BJ (cell line): ENCODE results near the gene GALNT17. TPM values are rescaled to one million over a fixed set of nuclear protein-coding genes. Genes with fewer than 3 reads are reported as not detected.

Experiments used
- CTCF ChIA-PET: fragments of 350-600 bp; formaldehyde crosslinking; extraction: SDS; loops from one replicate; lab custom pipeline; 2021; ENCODE audit warnings: antibody characterized with exemption, inconsistent platforms; lab: Yijun Ruan, JAX
- POLR2A ChIA-PET: fragments of 300-600 bp; sonication (Branson Sonifier 250); formaldehyde crosslinking; extraction: SDS; loops from one replicate; lab custom pipeline; 2021; ENCODE audit warnings: antibody characterized with exemption; lab: Charles Lee
- DNase-seq: peaks from one replicate; pipeline ENCODE4 v3.0.0-alpha.2; 2011; ENCODE audit warnings: low read depth
- H3K27me3 ChIP-seq: 2 replicates; pipeline ENCODE4 v1.6.0; 2011; ENCODE audit warnings: low read length; ENCODE audit not compliant: control insufficient read depth, insufficient read depth
- H3K36me3 ChIP-seq: 2 replicates; pipeline ENCODE4 v1.5.1; 2011; ENCODE audit warnings: low read length; ENCODE audit not compliant: control insufficient read depth, insufficient read depth
- H3K4me3 ChIP-seq: 2 replicates; pipeline ENCODE4 v1.5.1; 2011; ENCODE audit warnings: low read depth, mild to moderate bottlenecking, control low read depth, low read length
- polyA plus RNA-seq: library from polyadenylated mRNA; depleted of rRNA; stranded (reverse); fragments of >200 nt; gene quantifications from 2 replicates; pipeline ENCODE4 v1.2.3, GENCODE V29; 2011
- TF ChIP-seq, protein P1 (sequence below): IDR thresholded peaks from 2 replicates; pipeline ENCODE4 v1.5.1; 2011; ENCODE audit warnings: low read depth, mild to moderate bottlenecking, control low read depth, inconsistent platforms, low read length, moderate library complexity; ENCODE audit not compliant: insufficient read depth

Gene GALNT17
- polyA plus RNA-seq, 1 experiment, result not detected

- no peaks in the 10 kb centered on the region for H3K36me3 ChIP-seq
- ChIA-PET POLR2A (no interaction called here), CTCF (no interaction called here)
- no peaks in the 10 kb centered on the region for H3K27me3 ChIP-seq
- DNase-seq, result no peak
- TF ChIP-seq, protein P1, sequence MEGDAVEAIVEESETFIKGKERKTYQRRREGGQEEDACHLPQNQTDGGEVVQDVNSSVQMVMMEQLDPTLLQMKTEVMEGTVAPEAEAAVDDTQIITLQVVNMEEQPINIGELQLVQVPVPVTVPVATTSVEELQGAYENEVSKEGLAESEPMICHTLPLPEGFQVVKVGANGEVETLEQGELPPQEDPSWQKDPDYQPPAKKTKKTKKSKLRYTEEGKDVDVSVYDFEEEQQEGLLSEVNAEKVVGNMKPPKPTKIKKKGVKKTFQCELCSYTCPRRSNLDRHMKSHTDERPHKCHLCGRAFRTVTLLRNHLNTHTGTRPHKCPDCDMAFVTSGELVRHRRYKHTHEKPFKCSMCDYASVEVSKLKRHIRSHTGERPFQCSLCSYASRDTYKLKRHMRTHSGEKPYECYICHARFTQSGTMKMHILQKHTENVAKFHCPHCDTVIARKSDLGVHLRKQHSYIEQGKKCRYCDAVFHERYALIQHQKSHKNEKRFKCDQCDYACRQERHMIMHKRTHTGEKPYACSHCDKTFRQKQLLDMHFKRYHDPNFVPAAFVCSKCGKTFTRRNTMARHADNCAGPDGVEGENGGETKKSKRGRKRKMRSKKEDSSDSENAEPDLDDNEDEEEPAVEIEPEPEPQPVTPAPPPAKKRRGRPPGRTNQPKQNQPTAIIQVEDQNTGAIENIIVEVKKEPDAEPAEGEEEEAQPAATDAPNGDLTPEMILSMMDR, result no peak
- no peak overlapping the region for H3K4me3 ChIP-seq
Measured at GRCh38 chr7:71419546-71420337, 287.8 kb downstream of the GALNT17 start.

GRCh38 chr7:71422104-71422503 is 290.2 kb downstream of the GALNT17 start:
- H3K36me3 ChIP-seq, result no peaks in the 10 kb centered on the region
- no peak overlapping the region for H3K4me3 ChIP-seq
- no peak for DNase-seq
- POLR2A ChIA-PET, result no interaction called here
- CTCF ChIA-PET, result no interaction called here
- no peaks in the 10 kb centered on the region for H3K27me3 ChIP-seq
- TF ChIP-seq, protein P1, result no peak

DNA sequence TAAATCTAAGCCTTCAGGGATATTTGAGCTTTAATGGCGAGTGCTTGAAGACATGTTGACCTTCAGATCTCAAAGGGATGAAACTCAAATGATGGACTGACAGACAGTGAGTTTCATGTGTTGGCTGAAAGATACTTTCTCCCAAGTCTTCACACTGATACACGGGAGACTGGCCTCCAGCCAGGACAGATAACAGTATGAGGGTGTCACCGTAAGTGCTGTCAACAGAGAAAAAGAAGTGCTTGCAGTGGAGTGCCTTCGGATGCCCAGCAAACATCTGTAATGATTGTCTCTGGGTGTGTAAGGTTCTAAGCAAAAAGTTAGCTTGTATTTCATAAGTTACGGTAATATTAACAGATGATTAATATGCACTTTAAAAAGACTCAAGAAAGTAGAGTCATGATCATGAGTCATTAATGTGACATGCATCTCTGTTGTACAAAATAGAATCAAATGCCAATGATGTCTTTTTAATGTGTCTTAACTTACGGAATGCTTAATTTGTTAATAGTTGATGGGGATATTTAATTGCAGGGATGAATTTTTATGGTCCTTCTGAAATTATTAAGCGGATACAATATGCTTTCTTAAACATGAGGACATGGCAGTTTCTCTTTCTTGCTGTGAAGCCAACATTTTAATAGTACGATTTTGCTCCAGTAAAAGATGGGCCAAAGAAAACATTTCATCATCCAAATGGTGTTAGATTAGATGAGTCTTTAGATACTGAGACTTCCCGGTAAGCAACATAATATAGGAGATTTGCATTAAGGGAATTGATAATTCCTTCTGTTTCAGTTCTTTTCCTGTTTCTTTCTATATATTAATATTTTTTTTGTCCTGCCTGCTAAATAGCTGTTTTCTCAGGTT is 292.5 kb downstream of the GALNT17 start:
- Histone ChIP-seq H3K4me3 (no peak overlapping the region), H3K36me3 (no peaks in the 10 kb centered on the region), H3K27me3 (no peaks in the 10 kb centered on the region)
- ChIA-PET POLR2A (no interaction called here), CTCF (no interaction called here)
- TF ChIP-seq, protein P1, result no peak
- DNase-seq, result no peak

DNA sequence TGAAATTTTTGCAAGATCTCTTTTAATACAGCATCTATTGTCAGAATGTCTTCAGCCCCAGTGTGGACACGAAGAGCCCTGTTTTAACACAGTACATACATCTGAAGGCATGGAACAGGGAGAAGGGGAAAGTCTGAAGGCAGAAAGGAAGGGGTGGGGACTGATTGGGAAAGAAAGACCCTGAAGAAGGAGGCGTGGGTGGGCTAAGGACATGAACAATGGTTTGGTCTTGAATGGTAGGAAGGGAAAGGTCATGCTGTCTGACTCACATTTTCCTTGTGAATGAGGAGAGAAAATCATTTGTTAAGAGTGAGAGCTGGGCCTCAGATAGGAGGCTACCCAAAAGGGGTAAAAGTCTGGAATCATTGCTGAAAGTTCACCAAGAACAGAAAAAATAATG is 297.1 kb downstream of the GALNT17 start:
- Histone ChIP-seq H3K27me3 (no peaks in the 10 kb centered on the region), H3K4me3 (no peak overlapping the region), H3K36me3 (no peaks in the 10 kb centered on the region)
- POLR2A ChIA-PET, result no interaction called here
- CTCF ChIA-PET, result no interaction called here
- TF ChIP-seq, protein P1, result no peak
- no peak for DNase-seq

- H3K36me3 ChIP-seq, result no peaks in the 10 kb centered on the region
- H3K4me3 ChIP-seq, result no peak overlapping the region
- H3K27me3 ChIP-seq, result no peaks in the 10 kb centered on the region
- TF ChIP-seq, protein P1, result no peak
- ChIA-PET POLR2A (no interaction called here), CTCF (no interaction called here)
- no peak for DNase-seq
Measured at GRCh38 chr7:71430246-71430645, 298.3 kb downstream of the GALNT17 start.
